Measurements from ENCODE around the gene MED16. TPM values are rescaled to one million over a fixed set of nuclear protein-coding genes. Genes with fewer than 3 reads are reported as not detected.
A peak's percentile ranks its signal among the peaks of the same experiment; 100 is the strongest.

Gene MED16
- total and polyA plus RNA-seq, 2 of the 13 experiments (the other 11 are each of a cell fraction or from before 2014, with no cell fraction given) = 13.3 to 14.8 TPM

DNA sequence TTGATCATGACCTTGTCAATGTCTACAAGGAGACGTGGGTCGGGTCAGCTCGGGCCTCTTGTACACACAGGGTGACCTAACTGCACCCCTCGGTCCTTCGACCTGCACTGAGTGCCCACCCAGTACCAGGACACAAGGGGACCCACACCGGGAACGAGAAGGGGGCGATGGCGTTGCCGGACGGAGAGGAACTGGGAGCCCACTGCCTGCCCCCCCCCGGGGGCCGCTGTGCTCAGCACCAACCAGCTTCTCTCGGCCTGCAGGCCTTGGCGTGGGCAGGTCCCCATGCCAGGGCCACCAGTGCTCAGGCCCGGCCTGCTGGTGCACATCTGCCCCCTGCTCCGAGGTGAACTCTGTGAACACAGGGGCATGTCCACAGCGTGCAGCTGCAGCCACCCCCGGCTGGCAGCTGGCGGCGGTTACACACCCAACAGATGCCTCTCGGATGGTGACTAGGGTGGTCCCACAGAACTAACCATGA, 19.4 kb downstream of the MED16 start:
- Histone ChIP-seq H3K27me3 (ENCODE audit: control insufficient read depth in 1 of 2, insufficient read depth in 2 of 2, low read length in 2 of 2) (no peaks in the 10 kb centered on the region), H3K4me3 (replicated peaks in 1 of 3; ENCODE audit: insufficient read depth in 1 of 3, low read depth in 2 of 3, low read length in 3 of 3) (no peak overlapping the region), H3K36me3 (replicated peaks in 1 of 2; ENCODE audit: control insufficient read depth in 1 of 2, insufficient read depth in 2 of 2, low read length in 2 of 2) (peaks cover under 1 to 5% of the 10 kb centered on the region in 2 experiments; a peak in 3 of 5 replicates), H4K20me1 (ENCODE audit: insufficient read depth, low read length) (no peaks in the 10 kb centered on the region), H3K9me3 (ENCODE audit: low read length) (no peaks in the 10 kb centered on the region), H3K4me2 (ENCODE audit: low read depth, low read length) (no peak overlapping the region), H2AFZ (ENCODE audit: low read length) (no peak overlapping the region), H3K79me2 (ENCODE audit: insufficient read depth, low read length) (no peaks in the 10 kb centered on the region), H3K27ac (ENCODE audit: extremely low read length, insufficient read depth, low read length) (no peak overlapping the region), H3K4me1 (ENCODE audit: insufficient read depth, low read length) (no peaks in the 10 kb centered on the region), H3K9ac (ENCODE audit: insufficient read depth, low read depth, low read length) (no peak overlapping the region)
- CTCF ChIA-PET (ENCODE audit: low intra/inter-chr PET ratio, low total read pairs) = no interaction called here
- POLR2A ChIA-PET = no interaction called here
- DNase-seq (ENCODE audit: low spot score) = no peak
- WGBS (ENCODE audit: low lambda C conversion rate) = 95% methylated on average over 4 of the region's 22 CpGs
- intact Hi-C loops (cut with micrococcal nuclease; ENCODE audit: unreplicated experiment) (no loop called here), in situ Hi-C loops (cut with HindIII; ENCODE audit: extremely low pct_ligation_motif_present, low pct_unique_long_range_greater_than_20kb) (no loop called here)
- no peak for ATAC-seq
- FAIRE-seq = no peak
- no TSS peak for BruUV-seq (replicated peaks)
- TF ChIP-seq MAFK (conservative IDR thresholded peaks at IDR 0.05 in 1 of 2, IDR thresholded peaks at IDR 0.05 in 1 of 2; ENCODE audit: low read length in 2 of 2) (no peak), RBFOX2 (IDR thresholded peaks at IDR 0.05; ENCODE audit: low read depth, low read length) (0 out of 2 replicates have a peak, but pooled peaks have one; percentile 15), GFI1 (CRISPR knock-in tag; IDR thresholded peaks at IDR 0.05; ENCODE audit: borderline replicate concordance) (no peak), HHEX (CRISPR knock-in tag; IDR thresholded peaks at IDR 0.05) (no peak), ZFAT (CRISPR knock-in tag; conservative IDR thresholded peaks at IDR 0.05) (no peak), PCBP2 (optimal IDR thresholded peaks at IDR 0.05; ENCODE audit: low read depth, low read length, poor library complexity, severe bottlenecking) (no peak), PAWR (CRISPR knock-in tag; IDR thresholded peaks at IDR 0.05; ENCODE audit: borderline replicate concordance) (no peak), ZNF891 (CRISPR knock-in tag; IDR thresholded peaks at IDR 0.05) (no peak), LCORL (IDR thresholded peaks at IDR 0.05) (no peak), LCORL (CRISPR knock-in tag; IDR thresholded peaks at IDR 0.05) (no peak), ZNF547 (CRISPR knock-in tag; IDR thresholded peaks at IDR 0.05) (no peak), AGO2 (optimal IDR thresholded peaks at IDR 0.05; ENCODE audit: low read depth, low read length) (peak; percentile 72), MXI1 (IDR thresholded peaks at IDR 0.05; ENCODE audit: borderline replicate concordance, low read depth, low read length) (no peak), HNRNPK (IDR thresholded peaks at IDR 0.05; ENCODE audit: low read depth, low read length, poor library complexity, severe bottlenecking) (no peak), STAT5B (CRISPR knock-in tag; IDR thresholded peaks at IDR 0.05) (no peak), RARA (CRISPR knock-in tag; IDR thresholded peaks at IDR 0.05) (no peak), TEF (CRISPR knock-in tag; IDR thresholded peaks at IDR 0.05) (no peak), ZNF737 (CRISPR knock-in tag; IDR thresholded peaks at IDR 0.05; ENCODE audit: borderline replicate concordance) (no peak), HNRNPL (IDR thresholded peaks at IDR 0.05; ENCODE audit: low read depth, low read length) (0 out of 2 replicates have a peak, but pooled peaks have one; percentile 36), SYNCRIP (IDR thresholded peaks at IDR 0.05; ENCODE audit: insufficient read depth, low read depth, low read length) (no peak)
- TF ChIP-seq, protein P1, sequence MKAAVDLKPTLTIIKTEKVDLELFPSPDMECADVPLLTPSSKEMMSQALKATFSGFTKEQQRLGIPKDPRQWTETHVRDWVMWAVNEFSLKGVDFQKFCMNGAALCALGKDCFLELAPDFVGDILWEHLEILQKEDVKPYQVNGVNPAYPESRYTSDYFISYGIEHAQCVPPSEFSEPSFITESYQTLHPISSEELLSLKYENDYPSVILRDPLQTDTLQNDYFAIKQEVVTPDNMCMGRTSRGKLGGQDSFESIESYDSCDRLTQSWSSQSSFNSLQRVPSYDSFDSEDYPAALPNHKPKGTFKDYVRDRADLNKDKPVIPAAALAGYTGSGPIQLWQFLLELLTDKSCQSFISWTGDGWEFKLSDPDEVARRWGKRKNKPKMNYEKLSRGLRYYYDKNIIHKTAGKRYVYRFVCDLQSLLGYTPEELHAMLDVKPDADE (CRISPR knock-in tag; IDR thresholded peaks at IDR 0.05) = no peak
- TF ChIP-seq, protein P2, sequence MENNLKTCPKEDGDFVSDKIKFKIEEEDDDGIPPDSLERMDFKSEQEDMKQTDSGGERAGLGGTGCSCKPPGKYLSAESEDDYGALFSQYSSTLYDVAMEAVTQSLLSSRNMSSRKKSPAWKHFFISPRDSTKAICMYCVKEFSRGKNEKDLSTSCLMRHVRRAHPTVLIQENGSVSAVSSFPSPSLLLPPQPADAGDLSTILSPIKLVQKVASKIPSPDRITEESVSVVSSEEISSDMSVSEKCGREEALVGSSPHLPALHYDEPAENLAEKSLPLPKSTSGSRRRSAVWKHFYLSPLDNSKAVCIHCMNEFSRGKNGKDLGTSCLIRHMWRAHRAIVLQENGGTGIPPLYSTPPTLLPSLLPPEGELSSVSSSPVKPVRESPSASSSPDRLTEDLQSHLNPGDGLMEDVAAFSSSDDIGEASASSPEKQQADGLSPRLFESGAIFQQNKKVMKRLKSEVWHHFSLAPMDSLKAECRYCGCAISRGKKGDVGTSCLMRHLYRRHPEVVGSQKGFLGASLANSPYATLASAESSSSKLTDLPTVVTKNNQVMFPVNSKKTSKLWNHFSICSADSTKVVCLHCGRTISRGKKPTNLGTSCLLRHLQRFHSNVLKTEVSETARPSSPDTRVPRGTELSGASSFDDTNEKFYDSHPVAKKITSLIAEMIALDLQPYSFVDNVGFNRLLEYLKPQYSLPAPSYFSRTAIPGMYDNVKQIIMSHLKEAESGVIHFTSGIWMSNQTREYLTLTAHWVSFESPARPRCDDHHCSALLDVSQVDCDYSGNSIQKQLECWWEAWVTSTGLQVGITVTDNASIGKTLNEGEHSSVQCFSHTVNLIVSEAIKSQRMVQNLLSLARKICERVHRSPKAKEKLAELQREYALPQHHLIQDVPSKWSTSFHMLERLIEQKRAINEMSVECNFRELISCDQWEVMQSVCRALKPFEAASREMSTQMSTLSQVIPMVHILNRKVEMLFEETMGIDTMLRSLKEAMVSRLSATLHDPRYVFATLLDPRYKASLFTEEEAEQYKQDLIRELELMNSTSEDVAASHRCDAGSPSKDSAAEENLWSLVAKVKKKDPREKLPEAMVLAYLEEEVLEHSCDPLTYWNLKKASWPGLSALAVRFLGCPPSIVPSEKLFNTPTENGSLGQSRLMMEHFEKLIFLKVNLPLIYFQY (CRISPR knock-in tag; IDR thresholded peaks at IDR 0.05; ENCODE audit: borderline replicate concordance) = no peak
